ENCODE results near the gene MMAB.

MMAB gene

DNA sequence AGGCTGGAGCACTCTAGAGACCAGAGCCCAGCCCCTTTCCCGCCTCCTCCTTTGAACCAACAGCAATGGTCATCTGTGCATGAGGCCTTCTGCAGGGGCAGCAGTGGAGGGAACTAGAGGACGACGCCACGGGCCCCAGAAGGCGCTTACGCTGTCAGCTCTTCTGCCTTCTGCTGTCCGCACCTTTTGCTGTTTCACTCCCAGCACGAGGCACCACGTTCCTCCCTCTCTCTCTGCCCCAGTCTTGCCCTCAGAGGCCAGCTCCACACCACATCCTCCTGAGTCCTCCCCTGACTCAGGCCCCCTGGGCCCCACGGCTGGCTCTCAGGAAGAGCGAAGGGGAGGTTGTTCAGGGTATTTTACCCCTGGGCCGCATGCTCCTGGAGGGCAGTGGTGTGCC lies 15.5 kb downstream of the MMAB start:
- no peak for DNase-seq

DNA sequence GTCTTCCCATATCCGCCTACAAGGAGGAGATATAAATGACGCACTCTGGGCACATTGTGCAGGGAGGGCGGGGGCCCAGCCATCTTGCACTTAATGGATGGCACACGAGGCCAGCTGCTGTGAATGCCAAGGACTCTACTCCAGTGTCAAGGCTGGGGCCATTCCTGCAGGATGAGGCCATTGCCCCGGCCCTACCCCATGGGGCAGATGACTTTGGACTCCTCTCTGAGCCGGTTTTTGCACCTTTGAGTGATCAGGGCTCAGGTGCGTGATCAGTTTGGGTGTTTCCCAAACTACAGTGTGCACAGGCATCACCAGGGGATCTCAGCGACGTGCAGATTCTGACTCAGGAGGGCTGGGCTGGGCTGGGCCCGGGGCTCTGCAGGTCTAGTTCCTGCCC lies 16.1 kb downstream of the MMAB start:
- DNase-seq = no peak

DNA sequence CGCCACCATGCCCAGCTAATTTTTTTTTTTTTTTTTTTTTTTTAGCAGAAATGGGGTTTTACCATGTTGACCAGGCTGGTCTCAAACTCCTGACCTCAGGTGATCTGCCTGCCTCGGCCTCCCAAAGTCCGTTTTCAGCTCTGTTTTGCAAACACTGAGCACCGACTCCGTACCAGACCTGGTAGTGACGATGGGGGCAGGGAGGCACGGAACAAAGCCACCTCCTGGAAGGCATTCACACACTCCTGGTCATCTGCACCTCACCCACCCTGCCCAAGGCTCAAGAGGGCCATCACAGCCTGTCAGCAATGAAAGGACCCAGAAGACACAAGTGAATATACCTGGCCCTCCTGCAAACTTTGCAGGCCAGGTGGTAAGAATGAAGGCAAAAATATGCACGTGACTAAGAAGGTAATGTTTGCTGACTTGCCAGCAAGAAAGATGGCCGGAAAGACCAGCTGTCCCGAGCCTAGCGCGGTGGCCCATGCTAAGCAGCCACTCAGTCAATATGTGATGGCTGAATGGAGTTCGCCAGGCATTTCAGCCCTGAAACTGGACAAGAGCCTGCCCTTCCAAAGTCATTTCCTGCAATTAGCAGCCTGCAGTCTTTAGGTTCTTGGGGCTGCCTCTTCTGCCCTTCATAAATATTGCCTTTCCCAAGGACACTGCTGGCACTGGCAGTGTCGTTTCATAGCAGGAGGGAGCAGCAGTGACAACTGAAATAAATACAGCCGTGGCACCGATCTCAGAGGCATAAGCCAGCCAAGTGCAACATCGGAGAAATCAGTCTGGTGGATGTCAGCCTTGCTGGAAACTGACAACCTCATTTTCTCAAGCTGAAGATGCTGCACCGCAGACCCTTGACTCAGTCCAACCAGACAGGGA lies 17.6 kb downstream of the MMAB start:
- DNase-seq = peak; percentile 47

DNA sequence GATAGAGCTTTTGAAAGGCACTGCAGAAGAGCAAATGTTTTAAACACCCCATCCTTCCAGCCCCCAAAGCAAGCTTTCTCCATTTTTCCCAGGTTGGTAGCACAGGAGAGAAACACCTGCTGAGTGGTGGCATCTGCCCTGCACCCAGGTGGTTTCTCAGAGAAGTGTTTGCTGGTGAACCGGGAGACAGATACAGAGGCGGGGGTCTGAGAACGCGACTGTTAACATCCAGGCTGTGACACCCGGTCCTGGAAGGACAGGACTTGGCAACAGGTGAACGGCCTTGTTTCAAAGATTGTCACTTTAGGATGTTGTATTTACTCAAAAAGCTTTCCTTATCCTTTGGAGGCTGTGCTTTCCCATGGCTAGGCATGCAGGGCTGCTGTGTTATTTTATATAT lies 18.5 kb downstream of the MMAB start:
- no peak for DNase-seq

DNA sequence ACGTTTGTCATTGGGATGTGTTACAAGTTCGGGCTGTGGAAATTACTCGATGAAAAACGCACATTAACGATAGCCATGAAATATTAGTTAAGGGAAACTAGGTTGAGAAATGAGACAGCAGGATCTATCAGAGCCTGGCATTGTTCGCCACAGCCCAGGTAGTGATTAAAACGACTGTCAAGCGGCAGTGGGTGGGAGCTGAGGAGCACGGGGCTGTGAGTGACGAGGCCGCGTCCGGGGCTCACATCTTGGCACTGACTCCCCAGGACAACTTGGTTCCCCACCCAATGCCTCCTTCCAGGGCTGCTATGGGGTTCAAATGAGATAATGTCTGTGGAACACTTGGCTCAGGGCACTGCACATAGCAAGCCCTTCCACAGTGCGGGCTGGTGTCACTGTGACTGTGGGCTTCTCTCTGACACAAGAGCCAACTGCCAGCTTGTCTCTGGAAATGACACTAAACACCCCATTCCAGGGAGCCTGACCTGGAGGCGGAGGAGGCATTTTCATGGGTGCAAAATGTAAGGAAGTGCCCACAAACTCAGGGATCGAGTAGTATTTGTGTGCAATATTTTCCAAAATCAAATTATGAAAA lies 19.3 kb downstream of the MMAB start:
- DNase-seq = no peak

DNA sequence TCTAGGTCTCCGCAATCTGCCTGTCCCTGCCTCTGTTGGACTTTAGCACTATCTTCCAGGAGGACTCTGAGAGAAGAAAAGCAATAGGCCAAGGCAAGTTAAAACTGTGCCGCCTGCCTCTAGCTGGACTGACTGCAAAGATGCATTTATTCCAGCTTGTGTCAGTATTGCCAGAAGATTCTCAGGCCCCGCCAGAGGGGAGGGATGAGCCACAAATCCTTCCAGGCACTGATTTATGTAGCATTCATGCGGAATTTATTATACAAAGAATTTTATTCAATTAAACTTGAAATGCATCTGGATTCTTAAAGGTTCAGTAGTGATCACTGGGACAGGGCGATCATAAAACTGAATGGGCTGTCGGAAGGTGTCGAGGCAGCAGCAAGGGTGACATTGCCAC lies 19.8 kb downstream of the MMAB start:
- no peak for DNase-seq

DNA sequence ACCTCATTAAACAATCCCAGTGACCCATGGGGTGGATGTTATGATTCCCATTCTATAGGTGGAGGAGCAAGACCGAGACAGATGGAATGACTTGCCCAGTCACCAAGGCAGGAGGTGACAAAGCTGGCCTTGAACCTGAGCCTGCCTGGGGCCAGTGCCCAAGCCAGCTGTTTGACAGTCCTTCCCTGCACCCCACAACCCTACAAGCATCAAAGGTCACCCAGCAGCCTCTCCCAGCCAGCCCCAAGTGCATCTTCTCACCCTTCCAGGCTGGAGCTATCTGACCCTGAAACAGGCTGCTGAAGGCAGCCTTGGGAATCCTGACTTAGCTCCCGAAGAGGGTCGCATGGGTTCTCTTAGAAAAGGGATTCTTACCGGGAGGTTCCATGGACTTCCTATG lies 20.3 kb downstream of the MMAB start:
- DNase-seq = no peak

DNA sequence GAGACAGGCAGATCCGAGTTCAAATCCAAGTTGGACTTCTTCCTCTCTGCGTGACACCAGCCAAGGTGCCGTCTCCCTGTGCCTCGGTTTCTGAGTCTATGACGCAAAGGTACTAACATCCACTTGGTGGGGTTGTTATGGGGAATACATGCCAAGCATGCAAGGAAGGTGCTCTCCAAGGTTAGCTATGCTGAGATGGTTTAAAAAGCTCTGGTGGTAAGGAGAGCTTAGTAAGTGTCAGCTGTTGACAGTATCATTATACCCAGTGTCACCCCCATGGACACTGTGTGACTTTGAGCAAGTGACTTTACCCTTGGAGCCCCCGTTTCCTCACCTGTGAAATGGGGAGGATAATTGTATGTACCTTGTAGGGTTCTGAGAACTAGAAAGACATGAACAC lies 22.2 kb downstream of the MMAB start:
- DNase-seq = no peak

DNA sequence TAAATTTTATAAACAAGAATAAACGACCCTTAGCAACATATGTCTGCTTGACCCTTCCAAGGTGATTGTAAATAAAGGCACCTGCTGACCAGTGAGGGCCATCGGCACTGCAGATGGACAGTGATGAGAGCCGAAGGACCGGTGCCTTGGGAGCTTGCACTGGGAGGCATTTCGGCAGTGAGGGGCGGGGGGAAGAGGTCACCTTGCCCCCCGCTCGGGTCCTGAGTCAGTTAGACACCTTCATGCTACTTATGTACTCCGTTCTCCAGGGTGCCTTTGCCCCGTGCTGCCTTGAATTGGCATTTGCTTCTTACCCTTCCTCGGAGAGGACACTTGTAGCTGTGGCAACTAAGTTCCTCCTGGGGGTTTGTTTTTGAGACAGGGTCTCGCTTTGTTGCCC lies 23.0 kb downstream of the MMAB start:
- DNase-seq = no peak

DNA sequence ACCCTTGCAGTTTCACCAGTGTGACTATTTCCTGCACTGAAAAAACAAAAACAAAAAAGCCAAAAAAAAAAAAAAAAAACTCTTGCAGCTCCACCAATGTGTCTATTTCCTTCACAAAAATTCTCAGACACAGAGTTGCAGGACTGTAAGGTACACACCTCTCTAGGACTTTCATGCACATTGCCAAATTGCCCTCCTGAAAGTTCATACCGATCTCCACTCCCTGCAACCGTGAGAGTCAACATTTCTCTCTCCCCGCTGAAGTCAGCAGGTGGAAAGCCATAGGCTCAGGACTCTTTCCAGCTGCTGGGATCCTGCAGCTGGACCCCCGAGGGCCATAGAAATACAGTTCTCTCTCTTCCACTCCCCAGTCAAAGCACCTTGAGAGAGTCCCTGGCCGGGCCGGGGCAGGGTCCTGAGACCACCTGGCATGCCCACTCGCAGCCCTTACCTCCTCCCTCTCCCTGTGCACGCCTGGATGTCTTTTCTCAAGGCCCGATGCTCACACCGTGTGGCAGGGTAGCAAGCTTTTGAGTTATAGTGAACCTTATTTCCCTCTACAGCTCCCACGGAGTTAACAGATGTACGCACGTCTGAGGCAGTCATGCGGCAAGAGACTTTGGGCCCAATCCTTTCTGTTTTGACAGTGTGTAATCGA lies 23.6 kb downstream of the MMAB start:
- no peak for DNase-seq

DNA sequence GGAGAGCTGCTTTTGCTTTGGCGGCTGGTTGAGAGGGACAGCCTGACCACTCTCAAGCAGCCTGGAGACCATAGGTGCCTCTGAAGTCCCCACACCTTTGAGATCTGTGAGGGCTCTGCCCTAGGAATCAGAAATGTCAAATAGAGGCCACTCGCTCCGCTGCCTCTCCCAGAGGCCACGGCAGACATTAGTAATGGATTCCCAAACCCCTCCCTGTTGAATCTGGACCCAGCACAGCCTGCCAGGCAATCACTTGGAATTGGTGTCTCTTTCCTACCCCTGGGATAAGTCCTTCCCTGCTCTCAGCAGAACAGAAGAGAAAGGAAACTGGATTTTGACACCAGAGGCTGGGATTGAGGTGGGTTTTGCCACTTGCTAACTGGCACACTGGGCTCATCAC lies 25.0 kb downstream of the MMAB start:
- DNase-seq = no peak

DNA sequence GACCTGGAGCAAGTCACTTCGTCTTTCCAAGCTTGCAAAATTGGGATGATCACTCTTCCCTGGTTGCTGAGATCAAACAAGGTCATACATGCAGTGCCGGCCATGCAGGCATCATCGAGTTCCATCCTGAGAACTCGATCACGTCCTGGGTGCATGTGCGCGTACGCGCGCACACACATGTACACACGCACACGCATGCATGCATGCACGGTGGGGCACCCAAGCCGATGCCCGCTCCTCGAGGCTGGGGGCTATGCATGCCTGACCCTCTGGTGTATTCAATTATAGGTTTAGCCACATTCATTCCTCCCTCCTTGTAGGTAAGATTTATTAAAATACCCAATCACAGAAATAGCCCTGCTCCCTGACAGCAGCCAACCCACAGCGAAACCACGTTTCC lies 26.0 kb downstream of the MMAB start:
- DNase-seq = no peak

DNA sequence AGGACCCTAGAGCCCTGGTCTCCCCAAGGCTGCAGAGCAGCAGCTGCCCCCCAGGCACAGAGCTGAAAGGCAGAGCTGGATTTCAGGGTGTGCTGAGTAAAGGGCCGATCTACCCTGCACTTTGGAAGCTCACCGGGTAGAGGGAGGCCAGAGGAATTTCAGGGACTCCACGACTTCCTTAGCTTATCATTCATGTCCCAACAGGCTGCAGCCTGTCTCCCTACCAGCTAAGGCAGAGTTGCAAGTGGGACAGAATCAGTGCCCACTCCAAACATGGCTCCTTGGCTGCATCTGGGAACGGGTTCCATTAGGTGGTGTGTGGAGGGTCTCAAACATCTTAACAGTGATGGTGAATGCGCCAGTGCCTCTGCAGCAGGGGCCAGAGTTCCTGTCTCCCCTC lies 27.5 kb downstream of the MMAB start:
- no peak for DNase-seq

DNA sequence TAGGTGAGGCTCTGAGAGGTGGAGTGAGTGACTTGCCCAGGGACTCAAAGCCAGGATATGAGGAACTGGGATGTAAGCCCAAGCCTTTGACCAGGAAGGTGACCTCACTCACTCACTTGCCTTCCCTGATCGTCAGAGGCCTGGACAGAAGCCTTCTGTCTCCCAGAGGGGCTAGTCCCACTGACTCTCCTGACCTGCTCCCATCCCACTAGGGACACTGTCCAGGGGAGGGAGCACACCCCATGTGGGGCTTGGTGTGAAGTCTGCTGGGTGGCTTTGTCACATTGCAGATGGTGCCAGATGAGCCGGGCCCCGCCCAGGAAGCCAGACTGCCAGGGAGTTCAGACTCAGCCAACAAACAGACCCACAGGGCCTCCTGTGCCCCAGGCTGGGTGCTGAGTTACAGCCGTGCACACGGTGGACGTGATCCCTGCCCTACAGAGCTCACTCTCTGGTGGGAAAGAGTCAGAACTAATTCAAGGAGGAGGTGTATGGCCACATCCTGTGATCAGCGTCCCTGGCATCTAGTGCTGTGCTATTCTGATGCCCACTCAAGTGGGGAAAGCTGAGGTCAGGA lies 28.3 kb downstream of the MMAB start:
- no peak for DNase-seq

DNA sequence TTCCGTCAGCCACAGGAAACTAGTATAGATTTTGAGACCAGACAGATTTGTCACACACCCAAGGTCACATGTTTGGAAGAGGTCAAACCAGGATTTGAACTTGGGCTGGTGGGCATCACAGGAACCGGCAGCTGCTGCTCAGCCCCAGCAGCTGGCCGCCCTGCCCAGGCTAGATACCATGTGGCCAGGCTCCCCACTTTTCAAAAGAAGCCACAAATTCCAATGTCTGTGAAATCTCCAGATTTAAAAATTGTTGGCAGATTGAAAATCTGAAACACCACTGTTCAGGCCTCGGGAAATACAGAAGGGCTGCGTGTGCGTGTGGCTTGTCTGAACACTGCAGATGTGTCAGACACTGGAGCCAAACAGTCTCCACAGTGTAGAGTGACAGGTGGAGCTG lies 30.4 kb downstream of the MMAB start:
- no peak for DNase-seq

DNA sequence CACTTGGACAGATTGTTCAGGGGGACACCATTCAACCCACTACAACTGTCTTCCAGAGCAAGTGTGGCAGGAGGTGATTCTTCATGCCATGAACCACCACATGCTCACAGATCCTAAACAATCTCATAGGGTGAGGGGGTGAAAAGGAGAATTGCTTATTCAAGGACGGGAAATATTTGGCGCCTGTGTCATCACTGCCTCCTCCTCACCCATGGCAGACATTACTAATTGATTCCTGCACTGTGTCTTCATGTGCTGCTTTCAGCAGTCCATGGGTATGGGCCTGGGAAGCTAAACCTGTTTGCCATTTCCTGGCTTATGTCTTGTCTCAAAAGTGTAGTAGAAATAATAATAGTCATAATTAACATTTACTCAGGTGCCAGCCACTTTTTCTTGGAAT lies 31.3 kb downstream of the MMAB start:
- no peak for DNase-seq

DNA sequence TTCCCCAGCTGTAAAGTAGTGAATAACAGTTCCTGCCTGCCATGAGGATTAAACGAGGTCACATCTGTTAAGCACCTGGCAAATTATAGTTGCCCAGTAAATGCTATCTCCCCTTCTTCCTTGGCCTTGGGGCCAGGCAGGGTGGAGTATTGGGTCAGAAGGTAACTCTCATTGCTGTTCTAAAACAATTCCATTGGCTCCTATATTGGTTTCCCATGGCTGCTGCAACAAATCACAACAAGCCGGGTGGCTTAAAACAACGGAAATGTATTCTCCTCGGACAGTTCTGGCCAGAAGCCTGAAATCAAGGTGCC lies 31.9 kb downstream of the MMAB start:
- no peak for DNase-seq

DNA sequence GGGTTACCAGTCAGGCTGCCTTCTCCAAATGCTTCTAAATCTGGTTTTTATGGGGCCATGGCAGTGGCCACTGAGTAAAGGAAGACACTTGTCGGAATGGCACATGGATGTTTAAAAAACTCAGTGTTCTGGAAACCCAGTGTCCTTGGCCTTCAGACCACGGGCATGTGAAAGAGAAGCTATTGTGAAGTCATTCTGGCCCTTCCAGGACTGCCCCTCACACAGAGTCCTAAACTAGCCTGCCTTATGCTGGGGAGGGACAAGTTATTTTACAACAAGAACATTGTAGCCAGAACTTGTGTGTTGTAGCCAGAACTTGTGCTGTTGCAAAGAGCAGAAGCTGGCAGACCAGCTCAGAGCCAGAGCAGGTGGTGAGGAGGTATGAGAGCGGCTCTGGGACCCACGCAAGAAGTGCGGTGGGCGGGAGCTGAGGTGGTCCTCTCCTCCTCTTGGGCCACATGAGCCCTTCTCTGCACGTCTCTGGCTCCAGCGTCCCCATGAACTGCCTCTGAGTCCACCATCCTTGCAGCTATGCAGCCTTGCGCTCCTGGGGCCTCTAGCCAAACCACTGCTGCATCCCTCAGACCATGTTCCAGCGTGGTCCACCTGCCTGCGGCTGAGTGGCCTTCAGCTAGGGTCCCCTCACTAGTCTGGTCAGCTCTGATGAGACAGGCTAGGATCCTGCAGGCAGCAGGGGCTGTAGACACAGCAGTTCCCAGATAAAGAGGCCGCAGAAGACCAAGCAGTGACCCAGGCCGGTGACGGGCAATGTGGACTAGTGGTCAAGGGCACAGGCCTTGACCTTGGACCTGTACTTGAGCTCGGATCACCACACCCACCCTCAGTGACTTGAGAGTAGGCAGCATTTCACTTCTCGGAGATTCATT lies 32.5 kb downstream of the MMAB start:
- DNase-seq = no peak

DNA sequence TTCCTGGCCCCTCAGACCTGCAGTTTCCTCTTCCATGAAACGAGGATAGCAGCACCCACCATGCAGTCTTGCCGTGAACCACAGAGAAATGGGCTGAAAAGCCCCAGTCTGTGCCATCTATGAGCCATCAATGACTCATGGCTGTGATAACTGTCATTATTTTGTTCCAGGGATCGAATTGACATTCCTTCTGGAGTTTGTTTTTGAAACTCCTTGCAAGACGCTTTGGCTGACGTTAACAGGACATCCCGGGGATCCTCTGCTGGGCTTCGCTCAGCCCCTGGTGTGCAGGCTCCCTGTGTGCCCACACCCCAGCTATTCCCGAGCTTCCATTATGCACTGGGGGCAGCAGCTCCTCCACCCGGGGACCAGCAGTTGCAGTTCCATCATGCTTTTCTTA lies 33.8 kb downstream of the MMAB start:
- no peak for DNase-seq

DNA sequence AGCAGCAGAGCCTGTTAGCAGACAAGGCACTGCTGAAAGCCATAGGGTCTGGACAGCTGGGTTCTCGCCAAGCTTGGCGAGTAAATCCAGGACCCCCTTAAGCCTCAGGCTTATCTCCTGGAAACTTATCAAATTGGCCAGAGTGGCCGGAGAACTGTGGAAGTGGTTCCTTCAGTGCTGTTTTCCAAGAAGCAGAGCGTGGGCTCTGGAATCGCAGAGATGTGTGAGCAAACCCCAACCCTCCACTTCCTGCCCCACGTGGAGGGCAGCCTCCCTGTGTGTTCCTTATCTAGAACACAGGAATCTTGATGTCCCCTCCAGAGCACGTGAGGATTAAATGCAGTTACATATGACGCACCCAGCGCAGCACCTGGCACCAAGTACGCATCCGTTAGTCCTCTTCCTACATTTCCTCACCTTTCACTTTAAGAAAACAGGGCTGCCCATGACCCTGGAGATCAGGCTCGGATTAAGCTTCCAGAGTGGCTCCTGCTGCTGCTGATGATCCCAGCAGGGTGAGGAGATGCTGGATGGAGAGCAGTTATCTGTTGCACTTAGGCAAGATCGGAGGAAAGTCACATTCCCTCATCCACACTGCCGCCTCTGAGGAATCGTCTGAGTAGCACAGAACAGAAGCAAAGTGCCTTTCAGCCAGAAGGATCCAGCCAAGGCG lies 35.0 kb downstream of the MMAB start:
- DNase-seq = no peak

DNA sequence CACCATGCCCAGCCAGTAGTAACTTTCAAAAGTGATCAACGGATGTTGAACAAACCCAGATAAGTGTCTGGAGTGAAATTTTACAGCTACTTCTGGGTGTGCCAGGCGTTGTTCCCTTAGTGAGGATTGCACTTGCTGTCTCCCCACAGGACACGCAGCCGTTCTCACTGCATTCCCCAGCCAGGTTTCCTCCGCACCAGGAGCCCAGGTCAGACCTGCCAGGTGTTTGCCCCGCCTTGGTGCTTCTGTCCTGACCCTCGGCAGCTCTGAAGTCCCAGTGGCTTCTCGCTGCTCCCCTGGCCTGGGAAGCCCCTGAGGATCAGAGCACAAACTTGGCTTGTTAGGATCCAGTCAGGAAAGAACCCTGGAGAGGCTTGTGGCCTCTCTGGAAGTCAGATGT lies 36.2 kb downstream of the MMAB start:
- no peak for DNase-seq

DNA sequence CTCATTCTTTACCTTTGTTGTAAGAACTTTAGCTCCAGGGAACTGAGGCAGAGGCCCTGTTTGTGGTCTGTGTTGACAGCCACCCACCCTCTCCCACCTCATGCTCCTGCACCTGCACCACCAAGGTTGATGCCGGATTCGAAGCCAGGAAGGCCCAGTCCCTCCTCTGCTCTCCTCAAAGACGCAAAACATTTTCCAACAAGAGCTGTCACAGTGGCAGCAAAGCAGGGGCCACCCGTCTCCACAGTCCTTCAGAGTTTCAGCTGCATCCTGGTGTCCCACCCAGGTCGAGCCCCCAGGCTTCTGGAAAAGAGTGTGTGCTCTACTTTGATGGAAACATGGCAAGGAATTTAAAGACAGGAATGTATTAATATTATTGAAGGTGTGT lies 37.4 kb downstream of the MMAB start:
- DNase-seq = no peak
